ENCODE data around the gene CACNA1C.

- no peak for TF ChIP-seq CTCF (IDR thresholded peaks at IDR 0.05)
- no peak for TF ChIP-seq POLR2A (IDR thresholded peaks at IDR 0.05)
These were observed 566.3 kb downstream of the CACNA1C start for GRCh38 chr12:2619136-2619535.
